ENCODE measurements around the gene MAP3K7CL.

Gene MAP3K7CL

DNA sequence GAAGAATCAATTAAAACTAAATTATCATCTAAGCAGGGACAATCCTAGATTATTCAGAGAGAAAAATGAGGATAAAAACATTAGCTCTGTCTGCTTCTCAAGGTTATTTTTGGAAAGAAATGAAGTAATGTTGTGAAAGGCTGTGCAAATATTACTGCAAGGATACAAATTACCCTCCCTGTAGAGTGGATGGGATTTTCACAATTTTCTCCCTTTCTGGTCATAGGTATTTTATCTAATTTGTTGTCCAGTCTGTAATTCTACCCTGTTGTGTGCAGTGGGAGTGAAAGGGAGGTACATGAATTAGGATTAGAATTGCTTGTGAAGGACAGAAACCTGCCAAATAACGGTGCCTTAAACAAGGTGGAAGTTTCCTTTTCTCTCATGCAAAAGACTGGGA is 54.7 kb downstream of the MAP3K7CL start:
- Histone ChIP-seq H3K4me3 (ENCODE audit: low read length) (no peak overlapping the region), H3K36me3 (replicated peaks; ENCODE audit: low read depth, low read length) (no peaks in the 10 kb centered on the region), H3K79me2 (ENCODE audit: low read length) (no peaks in the 10 kb centered on the region), H4K20me1 (ENCODE audit: insufficient read depth, low read length) (no peaks in the 10 kb centered on the region), H3K27ac (ENCODE audit: low read length) (no peak overlapping the region), H3K9ac (ENCODE audit: low read length) (no peak overlapping the region), H2AFZ (ENCODE audit: low read depth, low read length) (no peak overlapping the region), H3K4me1 (ENCODE audit: low read length) (peaks cover 30% of the 10 kb centered on the region), H3K9me3 (ENCODE audit: insufficient read depth, low read length) (no peaks in the 10 kb centered on the region), H3K27me3 (ENCODE audit: low read depth, low read length) (no peaks in the 10 kb centered on the region), H3K4me2 (ENCODE audit: low read length) (no peak overlapping the region)
- TF ChIP-seq EZH2phosphoT487 (IDR thresholded peaks at IDR 0.05; ENCODE audit: low read depth) (no peak), CTCF (IDR thresholded peaks at IDR 0.05; ENCODE audit: low read depth, low read length) (no peak)

DNA sequence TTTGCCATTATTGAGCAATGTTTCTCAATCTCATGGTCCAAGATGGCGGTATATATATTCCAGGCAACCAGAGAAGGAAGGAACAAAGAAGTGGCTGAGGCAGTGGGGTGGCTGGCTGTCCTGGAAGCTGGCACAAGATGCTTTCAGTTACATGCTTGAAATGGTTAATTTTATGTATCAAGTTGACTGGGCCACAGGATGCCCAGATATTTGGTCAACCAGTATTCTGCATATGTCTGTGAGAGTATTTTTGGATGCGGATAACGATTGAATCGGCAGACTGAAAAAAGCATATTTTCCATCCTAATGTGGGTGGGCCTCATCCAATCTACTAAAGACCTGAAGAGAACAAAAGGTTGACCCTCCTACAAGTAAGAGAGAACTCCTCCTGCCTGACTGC is 55.2 kb downstream of the MAP3K7CL start:
- H3K9ac ChIP-seq (ENCODE audit: low read length) = no peak overlapping the region
- H3K27ac ChIP-seq (ENCODE audit: low read length) = no peak overlapping the region
- H3K36me3 ChIP-seq (replicated peaks; ENCODE audit: low read depth, low read length) = no peaks in the 10 kb centered on the region
- no peak overlapping the region for H3K4me3 ChIP-seq (ENCODE audit: low read length)
- H4K20me1 ChIP-seq (ENCODE audit: insufficient read depth, low read length) = no peaks in the 10 kb centered on the region
- no peak overlapping the region for H2AFZ ChIP-seq (ENCODE audit: low read depth, low read length)
- H3K4me1 ChIP-seq (ENCODE audit: low read length) = peaks cover 30% of the 10 kb centered on the region
- H3K9me3 ChIP-seq (ENCODE audit: insufficient read depth, low read length) = no peaks in the 10 kb centered on the region
- TF ChIP-seq CTCF (IDR thresholded peaks at IDR 0.05; ENCODE audit: low read depth, low read length) (no peak), EZH2phosphoT487 (IDR thresholded peaks at IDR 0.05; ENCODE audit: low read depth) (no peak)
- H3K79me2 ChIP-seq (ENCODE audit: low read length) = no peaks in the 10 kb centered on the region
- H3K27me3 ChIP-seq (ENCODE audit: low read depth, low read length) = no peaks in the 10 kb centered on the region
- no peak overlapping the region for H3K4me2 ChIP-seq (ENCODE audit: low read length)

DNA sequence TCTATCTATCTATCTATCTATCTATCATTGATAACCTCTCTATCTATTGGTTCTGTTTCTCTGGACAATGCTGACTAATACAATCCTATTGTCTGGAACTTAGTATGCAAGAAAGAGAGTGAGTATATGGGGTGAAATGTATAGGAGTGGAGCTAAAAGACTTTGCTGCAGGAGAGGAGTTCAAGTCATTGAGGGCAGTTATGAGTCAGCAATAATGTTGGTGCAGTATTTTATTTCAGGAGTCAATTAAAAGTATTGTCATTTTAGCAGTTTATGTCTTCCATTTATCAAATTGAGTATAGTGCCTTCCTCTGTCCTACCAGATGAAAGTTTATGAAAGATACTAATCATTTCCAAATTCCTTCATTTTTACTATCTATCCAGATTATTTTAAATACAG is 55.8 kb downstream of the MAP3K7CL start:
- Histone ChIP-seq H3K4me2 (ENCODE audit: low read length) (no peak overlapping the region), H4K20me1 (ENCODE audit: insufficient read depth, low read length) (no peaks in the 10 kb centered on the region), H3K9me3 (ENCODE audit: insufficient read depth, low read length) (no peaks in the 10 kb centered on the region), H3K27me3 (ENCODE audit: low read depth, low read length) (no peaks in the 10 kb centered on the region), H3K27ac (ENCODE audit: low read length) (no peak overlapping the region), H3K4me1 (ENCODE audit: low read length) (peaks cover 30% of the 10 kb centered on the region), H3K79me2 (ENCODE audit: low read length) (no peaks in the 10 kb centered on the region), H2AFZ (ENCODE audit: low read depth, low read length) (no peak overlapping the region), H3K4me3 (ENCODE audit: low read length) (no peak overlapping the region), H3K36me3 (replicated peaks; ENCODE audit: low read depth, low read length) (no peaks in the 10 kb centered on the region), H3K9ac (ENCODE audit: low read length) (no peak overlapping the region)
- TF ChIP-seq CTCF (IDR thresholded peaks at IDR 0.05; ENCODE audit: low read depth, low read length) = no peak
- no peak for TF ChIP-seq EZH2phosphoT487 (IDR thresholded peaks at IDR 0.05; ENCODE audit: low read depth)

DNA sequence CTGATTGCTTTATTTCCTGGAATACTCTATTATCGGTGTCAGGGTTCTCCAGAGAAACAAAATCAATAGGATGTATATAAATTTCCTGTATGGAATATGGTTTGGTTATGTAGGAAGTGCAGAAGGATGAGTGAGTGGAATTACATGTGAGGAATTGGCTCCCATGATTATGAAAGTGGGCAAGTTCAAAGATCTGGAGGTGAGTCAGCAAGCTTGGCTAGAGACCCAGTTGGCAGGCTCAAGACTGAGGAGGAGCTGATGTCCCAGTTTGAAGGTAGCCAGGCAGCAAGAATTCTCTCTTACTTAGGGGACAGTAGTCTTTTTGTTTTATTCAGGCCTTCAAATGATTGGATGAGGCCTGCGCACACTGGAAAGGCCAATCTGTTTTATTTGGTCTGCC is 57.5 kb downstream of the MAP3K7CL start:
- no peak overlapping the region for H3K9ac ChIP-seq (ENCODE audit: low read length)
- no peaks in the 10 kb centered on the region for H3K79me2 ChIP-seq (ENCODE audit: low read length)
- no peaks in the 10 kb centered on the region for H3K36me3 ChIP-seq (replicated peaks; ENCODE audit: low read depth, low read length)
- H3K4me2 ChIP-seq (ENCODE audit: low read length) = no peak overlapping the region
- H3K27ac ChIP-seq (ENCODE audit: low read length) = no peak overlapping the region
- TF ChIP-seq CTCF (IDR thresholded peaks at IDR 0.05; ENCODE audit: low read depth, low read length) (no peak), EZH2phosphoT487 (IDR thresholded peaks at IDR 0.05; ENCODE audit: low read depth) (no peak)
- no peak overlapping the region for H3K4me3 ChIP-seq (ENCODE audit: low read length)
- peaks cover 19% of the 10 kb centered on the region for H3K4me1 ChIP-seq (ENCODE audit: low read length)
- no peak overlapping the region for H2AFZ ChIP-seq (ENCODE audit: low read depth, low read length)
- no peaks in the 10 kb centered on the region for H3K9me3 ChIP-seq (ENCODE audit: insufficient read depth, low read length)
- H4K20me1 ChIP-seq (ENCODE audit: insufficient read depth, low read length) = no peaks in the 10 kb centered on the region
- no peaks in the 10 kb centered on the region for H3K27me3 ChIP-seq (ENCODE audit: low read depth, low read length)

Data from OCI-LY3 (cell line).